Left lung (tissue), 10 donors: ENCODE results near the gene ATP12A. TPM values are rescaled to one million over a fixed set of nuclear protein-coding genes. Genes with fewer than 3 reads are reported as not detected.

Experiments used
- ATAC-seq: fragments of 200-7000 bp; cut with Tn5 transposase; one replicate; pipeline ENCODE4 v1.9.1; 2020; ENCODE audit warnings: moderate library complexity
- DNase-seq, 4 donors: peaks; one replicate each; pipeline ENCODE4 v3.0.0-alpha.2; 2013 to 2020
- H3K27ac ChIP-seq, 2 donors: fragments of 200-600 bp; sonication (generic) in 1 of 2; one replicate each; pipeline versions ENCODE4 v1.5.0 to v1.8.0; 2020 to 2021
- H3K27me3 ChIP-seq, 2 donors: fragments of 200-600 bp; sonication (generic) in 1 of 2; one replicate each; pipeline versions ENCODE4 v1.5.0 to v1.8.0; 2020 to 2021
- H3K36me3 ChIP-seq, 2 donors: fragments of 200-600 bp; sonication (generic) in 1 of 2; one replicate each; pipeline versions ENCODE4 v1.5.0 to v1.8.0; 2020 to 2021
- H3K4me1 ChIP-seq, 2 donors: fragments of 200-600 bp; one replicate each; pipeline ENCODE4 v1.8.0; 2021
- H3K4me3 ChIP-seq, 2 donors: fragments of 200-600 bp; sonication (generic) in 1 of 2; one replicate each; pipeline versions ENCODE4 v1.5.0 to v1.8.0; 2020 to 2021; ENCODE audit warnings: mild to moderate bottlenecking in 1 of 2
- H3K9me3 ChIP-seq, 2 donors: fragments of 200-600 bp; sonication (generic) in 1 of 2; one replicate each; pipeline versions ENCODE4 v1.5.0 to v1.8.0; 2020 to 2021
- intact Hi-C, 2 donors: fragments of 100-400 bp; cut with DNase I; formaldehyde crosslinking; loops; one replicate each; pipeline versions ENCODE4 v1.11.2 to v1.14.2; 2022
- polyA plus RNA-seq, 6 donors: library from polyadenylated mRNA; unstranded; fragments of 120-200 nt; gene quantifications; one replicate each; pipeline ENCODE4 v1.2.1, GENCODE V29; 2013; ENCODE audit not compliant: insufficient read length in 6 of 6
- total RNA-seq, 2 donors: library from RNA; stranded (reverse); fragmentation: NEBNext Ultra II Directional; extraction: Animal tissue kit (Norgen Biotek cat#: 25700); gene quantifications; one replicate each; pipeline ENCODE4 v1.2.1, GENCODE V29; 2021
- TF ChIP-seq, protein P1 (sequence below), 2 donors: fragments of 200-600 bp; sonication (generic) in 1 of 2; IDR thresholded peaks; one replicate each; pipeline versions ENCODE4 v1.5.0 to v1.8.0; 2021; ENCODE audit warnings: antibody characterized with exemption in 2 of 2
- donor health status: DM: no; HTN: yes; CAD: no.
- donor health status: DM: no; HTN: no; CAD: no.

The ATP12A gene
- total and polyA plus RNA-seq, 8 donors = 0.08 to 2.0 (median 0.10) TPM; not detected in 3

DNA sequence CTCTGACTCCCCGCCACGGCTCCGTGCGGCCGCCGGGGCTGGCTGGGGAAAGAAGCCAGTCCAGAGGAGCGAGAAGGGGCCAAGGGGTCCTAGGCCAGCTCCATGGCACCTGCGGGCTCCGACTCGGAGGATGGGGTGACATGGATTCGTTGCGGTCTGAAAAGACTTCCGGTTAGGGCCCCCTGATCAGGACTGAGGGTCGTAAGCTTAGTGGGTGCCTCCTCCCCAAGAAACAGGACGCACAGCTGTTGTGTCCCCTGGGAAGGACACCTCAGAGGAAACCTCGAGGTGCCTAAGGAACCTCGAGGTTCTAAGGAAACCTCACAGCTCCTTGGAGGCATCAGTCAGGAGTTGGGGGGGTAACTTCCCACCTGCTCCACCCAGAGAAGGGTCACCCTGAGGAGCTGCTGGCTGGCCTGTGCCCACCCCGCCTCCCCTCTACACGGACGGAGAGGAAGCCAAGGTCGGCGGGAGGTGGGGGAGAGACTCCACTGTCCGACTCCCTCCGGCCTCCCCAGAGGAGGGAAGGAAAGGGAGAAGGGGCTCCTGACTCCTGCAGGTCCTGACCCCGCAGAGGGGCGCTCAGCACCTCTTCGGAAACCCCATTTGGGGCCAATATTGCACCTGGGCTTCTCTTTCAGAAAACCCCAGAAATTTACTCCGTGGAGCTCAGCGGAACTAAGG lies 855 bp downstream of the ATP12A start:
- Histone ChIP-seq H3K4me1 (peaks cover 5 to 14% of the 10 kb centered on the region in 2 donors), H3K27ac (no peak overlapping the region), H3K36me3 (no peaks in the 10 kb centered on the region), H3K27me3 (peaks cover 19 to 47% of the 10 kb centered on the region in 2 donors), H3K4me3 (peak overlapping the region in 1 of 2 donors; percentile 32), H3K9me3 (no peaks in the 10 kb centered on the region)
- no peak for ATAC-seq
- no peak for DNase-seq
- intact Hi-C loops = no loop called here
- TF ChIP-seq, protein P1, sequence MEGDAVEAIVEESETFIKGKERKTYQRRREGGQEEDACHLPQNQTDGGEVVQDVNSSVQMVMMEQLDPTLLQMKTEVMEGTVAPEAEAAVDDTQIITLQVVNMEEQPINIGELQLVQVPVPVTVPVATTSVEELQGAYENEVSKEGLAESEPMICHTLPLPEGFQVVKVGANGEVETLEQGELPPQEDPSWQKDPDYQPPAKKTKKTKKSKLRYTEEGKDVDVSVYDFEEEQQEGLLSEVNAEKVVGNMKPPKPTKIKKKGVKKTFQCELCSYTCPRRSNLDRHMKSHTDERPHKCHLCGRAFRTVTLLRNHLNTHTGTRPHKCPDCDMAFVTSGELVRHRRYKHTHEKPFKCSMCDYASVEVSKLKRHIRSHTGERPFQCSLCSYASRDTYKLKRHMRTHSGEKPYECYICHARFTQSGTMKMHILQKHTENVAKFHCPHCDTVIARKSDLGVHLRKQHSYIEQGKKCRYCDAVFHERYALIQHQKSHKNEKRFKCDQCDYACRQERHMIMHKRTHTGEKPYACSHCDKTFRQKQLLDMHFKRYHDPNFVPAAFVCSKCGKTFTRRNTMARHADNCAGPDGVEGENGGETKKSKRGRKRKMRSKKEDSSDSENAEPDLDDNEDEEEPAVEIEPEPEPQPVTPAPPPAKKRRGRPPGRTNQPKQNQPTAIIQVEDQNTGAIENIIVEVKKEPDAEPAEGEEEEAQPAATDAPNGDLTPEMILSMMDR (IDR thresholded peaks at IDR 0.05) = no peak

DNA sequence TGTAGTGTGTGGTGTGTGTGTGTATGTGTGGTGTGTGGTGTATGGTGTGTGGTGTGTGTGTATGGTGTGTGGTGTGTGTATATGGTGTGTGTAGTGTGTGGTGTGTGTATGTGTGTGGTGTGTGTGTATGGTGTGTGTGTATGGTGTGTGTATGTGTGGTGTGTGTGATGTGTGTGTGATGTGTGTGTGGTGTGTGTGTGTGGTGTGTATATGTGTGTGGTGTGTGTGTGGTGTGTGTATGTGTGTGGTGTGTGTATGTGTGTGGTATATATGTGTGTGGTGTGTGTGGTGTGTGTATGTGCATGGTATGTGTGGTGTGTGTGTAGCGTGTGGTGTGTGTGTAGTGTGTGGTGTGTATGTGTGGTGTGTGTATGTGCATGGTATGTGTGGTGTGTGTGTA lies 1.7 kb downstream of the ATP12A start:
- Histone ChIP-seq H3K4me3 (no peak overlapping the region), H3K27ac (no peak overlapping the region), H3K4me1 (peaks cover 5 to 14% of the 10 kb centered on the region in 2 donors), H3K27me3 (peaks cover 19 to 47% of the 10 kb centered on the region in 2 donors), H3K36me3 (no peaks in the 10 kb centered on the region), H3K9me3 (no peaks in the 10 kb centered on the region)
- TF ChIP-seq, protein P1 (IDR thresholded peaks at IDR 0.05) = no peak
- ATAC-seq (no peak), DNase-seq (no peak)
- intact Hi-C loops = no loop called here

DNA sequence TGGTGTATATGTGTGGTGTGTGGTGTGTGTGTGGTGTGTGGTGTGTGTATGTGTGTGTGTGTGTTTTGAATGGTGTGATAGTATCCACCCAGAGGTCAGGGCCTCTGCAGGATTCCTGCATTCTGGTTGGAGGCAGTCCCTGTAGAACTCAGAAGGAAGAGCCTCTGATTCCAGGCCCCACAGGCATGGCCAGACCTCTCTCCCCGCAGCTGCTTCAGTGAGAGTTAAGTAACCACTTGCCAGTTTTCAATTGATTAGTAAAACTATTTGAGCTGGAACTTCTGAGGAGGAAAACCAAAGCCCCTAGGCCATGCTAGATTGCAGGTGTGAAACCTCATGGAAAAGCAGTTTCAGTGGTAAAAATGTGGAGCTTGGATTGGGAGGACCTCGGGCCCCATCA lies 2.1 kb downstream of the ATP12A start:
- Histone ChIP-seq H3K9me3 (no peaks in the 10 kb centered on the region), H3K36me3 (no peaks in the 10 kb centered on the region), H3K27me3 (peaks cover 19 to 44% of the 10 kb centered on the region in 2 donors), H3K4me1 (peaks cover 5 to 14% of the 10 kb centered on the region in 2 donors), H3K27ac (no peak overlapping the region), H3K4me3 (no peak overlapping the region)
- TF ChIP-seq, protein P1 (IDR thresholded peaks at IDR 0.05) = no peak
- intact Hi-C loops = no loop called here
- ATAC-seq (no peak), DNase-seq (no peak)

DNA sequence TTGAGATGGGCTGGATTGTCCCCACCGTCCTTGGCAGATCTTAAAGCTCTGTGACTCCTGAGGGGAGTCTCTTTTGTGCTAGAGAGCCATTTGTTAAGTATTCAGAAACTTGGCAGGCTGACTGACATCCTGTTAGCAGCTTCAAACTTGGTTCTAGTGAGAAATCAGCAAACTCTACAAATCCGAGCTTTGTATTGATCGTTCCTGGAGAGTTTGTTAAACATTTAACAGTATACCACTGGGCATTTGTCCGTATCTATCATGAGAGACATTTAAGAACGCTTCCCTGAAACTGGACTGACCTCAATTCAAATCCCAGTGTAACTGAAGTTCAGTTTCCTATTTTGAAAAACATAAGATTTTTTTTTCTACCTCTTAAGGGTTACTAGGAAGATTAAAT lies 3.1 kb downstream of the ATP12A start:
- no peak overlapping the region for H3K4me3 ChIP-seq
- H3K9me3 ChIP-seq = no peaks in the 10 kb centered on the region
- intact Hi-C loops = no loop called here
- DNase-seq (no peak), ATAC-seq (no peak)
- no peak overlapping the region for H3K27ac ChIP-seq
- H3K36me3 ChIP-seq = no peaks in the 10 kb centered on the region
- H3K4me1 ChIP-seq = peaks cover 5 to 14% of the 10 kb centered on the region in 2 donors
- peaks cover 19 to 34% of the 10 kb centered on the region in 2 donors for H3K27me3 ChIP-seq
- TF ChIP-seq, protein P1 (IDR thresholded peaks at IDR 0.05) = no peak

DNA sequence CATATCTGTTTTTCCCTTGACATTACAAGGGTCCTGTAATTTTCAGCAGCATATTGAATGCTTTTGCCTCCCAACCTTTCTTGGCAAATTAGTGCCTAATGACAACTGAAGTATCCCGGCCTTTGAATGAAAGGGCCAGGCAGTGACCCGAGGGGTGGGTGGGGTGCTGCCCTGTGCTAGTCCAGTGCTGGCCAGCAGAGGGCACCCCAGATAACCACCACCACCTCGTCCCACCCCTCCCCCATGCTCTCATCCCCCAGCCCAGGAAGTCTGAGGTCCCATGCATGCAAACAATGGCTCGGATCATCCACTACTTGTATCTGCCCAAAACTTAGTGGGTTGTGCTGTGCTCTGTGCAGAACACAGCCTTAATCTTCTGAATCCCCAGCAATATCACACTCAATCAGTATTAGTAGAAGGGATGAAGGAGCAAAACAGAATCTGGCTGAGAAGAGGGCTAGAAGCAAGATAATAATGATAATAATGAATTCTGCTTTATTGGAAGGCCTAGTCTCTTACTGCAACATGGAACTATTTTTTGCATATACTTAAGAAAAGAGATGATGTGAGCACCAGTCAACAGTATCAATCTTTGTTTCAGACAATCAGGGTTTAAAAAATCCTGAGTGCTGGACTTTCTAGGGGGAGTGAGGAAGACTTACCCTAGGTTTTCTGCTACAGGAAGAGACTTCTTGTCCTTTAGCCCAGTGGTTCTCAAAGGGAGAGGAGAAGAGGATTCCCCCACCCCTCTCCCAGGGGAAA lies 3.8 kb downstream of the ATP12A start:
- DNase-seq (peak in 2 of 4 donors; percentile 50 to 82), ATAC-seq (peak; percentile 90)
- H3K9me3 ChIP-seq = no peaks in the 10 kb centered on the region
- intact Hi-C loops = no loop called here
- H3K4me3 ChIP-seq = no peak overlapping the region
- no peak overlapping the region for H3K27ac ChIP-seq
- H3K27me3 ChIP-seq = peaks cover 19 to 33% of the 10 kb centered on the region in 2 donors
- peaks cover 5 to 14% of the 10 kb centered on the region in 2 donors for H3K4me1 ChIP-seq
- no peaks in the 10 kb centered on the region for H3K36me3 ChIP-seq
- TF ChIP-seq, protein P1 (IDR thresholded peaks at IDR 0.05) = peak; percentile 70 to 81
